NCI-H1417 treated with DMSO at 0.1 percent for 48 hours (cell line): ENCODE results near the gene SCYGR7.
"Not testable (repeated sequence)": the region's sequence is repeated elsewhere in the genome, so short reads cannot be mapped to it uniquely, and the experiment has no call there.

ENCODE experiments used
- DNase-seq: peaks from one replicate; lab custom pipeline; 2025; lab: John Stamatoyannopoulos, UW

SCYGR7 gene, protein sequence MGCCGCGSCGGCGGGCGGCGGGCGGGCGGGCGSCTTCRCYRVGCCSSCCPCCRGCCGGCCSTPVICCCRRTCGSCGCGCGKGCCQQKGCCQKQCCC

GRCh38 chr2:227728035-227728434 is at the start of gene SCYGR7:
TSS of gene SCYGR7 (plus strand) at chr2:227728335. CDS start at chr2:227728335, 0 bp downstream.
- no peak for DNase-seq

DNA sequence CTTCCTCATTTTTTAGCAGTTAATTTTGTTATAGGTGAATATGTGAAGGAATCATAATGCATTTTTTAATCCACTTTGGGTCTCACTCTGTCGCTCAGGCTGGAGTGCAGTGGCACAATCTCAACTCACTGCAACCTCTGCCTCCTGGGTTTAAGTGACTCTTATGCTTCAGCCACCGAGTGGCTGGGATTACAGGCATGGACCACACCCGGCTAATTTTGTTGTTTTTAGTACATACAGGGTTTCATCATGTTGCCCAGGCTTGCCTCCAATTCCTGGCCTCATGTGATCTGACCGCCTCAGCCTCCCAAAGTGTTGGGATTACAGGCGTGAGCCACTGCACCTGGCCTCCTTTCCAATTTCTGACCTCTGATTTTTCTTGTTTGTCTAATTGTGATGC is 43.9 kb upstream of the SCYGR7 start:
- DNase-seq: no peak

DNA sequence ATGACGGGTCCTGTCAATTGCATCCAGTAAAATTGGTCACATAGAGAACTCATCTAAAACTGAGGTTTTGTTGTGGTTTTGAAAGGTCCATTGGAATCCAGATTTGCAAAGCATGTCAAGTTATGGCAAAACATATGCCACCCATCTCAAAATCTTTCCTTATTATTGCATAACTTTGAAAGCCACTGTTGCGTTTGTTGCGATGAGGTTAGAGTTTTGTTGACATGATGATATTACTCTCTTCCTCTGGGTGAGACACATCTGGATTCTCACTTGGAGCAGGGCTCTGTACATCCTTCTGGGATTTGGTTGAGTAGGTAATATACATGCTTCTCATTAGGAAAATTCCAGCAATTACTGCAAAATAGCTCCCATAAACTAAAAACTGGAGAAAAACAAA is 40.9 kb upstream of the SCYGR7 start:
- DNase-seq: no peak

- DNase-seq: no peak
These were observed 31.0 kb upstream of the SCYGR7 start for GRCh38 chr2:227696990-227697679.

DNA sequence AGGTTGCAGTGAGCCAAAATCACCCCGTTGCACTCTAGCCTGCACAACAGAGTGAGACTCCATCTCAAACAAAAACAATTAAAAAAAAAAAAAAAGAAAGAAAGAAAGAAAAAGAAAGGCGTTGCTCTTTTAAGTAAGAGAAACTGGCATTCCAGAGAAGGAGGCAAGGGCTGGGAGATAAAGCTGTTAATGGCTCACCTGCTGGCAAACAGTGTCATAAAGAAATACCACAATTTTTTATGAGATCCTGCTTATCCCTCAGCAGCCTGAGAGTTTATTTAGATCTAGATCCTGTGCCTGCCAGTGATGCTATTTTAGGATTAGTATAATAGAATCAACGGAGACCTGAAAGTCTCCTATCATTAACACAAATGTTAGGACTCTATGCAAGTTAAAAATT is 26.6 kb upstream of the SCYGR7 start:
- DNase-seq: no peak

DNA sequence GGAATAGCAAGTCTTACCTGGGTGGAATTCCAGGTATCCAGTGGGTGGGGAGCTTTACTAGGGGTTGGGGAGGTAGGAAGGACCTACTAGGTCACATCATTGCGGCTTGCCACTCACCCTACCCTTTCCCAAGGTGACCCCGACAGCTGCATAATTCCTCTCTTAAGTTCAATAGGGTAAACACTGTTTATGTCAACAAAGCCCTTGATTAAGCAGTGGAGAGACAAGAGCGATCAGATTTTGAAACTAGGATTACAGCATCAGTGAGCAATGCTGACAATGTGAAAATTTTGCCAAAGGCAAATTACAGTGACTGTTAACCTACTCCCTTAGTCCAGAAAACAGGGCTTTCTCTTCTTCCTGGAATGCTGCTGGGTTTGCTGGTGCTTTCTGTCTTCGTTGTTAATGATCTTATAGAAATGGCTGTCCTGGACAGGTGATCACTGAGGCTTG is 24.8 kb upstream of the SCYGR7 start:
- no peak for DNase-seq

DNA sequence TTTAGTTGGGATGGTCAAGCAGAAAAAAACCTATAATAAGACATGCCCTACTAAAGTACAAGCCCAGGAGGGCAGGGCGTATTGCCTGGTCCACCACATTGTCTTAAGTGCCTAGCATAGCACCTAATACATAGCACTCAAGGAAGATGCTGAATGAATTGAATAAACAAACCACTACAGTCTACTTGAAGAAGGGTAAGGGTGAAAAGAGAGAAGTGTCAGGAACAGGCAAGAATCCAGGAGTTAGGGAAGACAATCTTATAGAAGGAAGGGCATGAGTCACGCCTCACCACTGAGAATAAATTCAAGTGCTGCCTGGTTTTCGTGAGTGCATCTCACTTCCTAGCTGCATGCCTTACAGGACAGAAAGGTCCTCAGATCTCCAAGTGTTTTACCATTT is 24.2 kb upstream of the SCYGR7 start:
- no peak for DNase-seq

DNA sequence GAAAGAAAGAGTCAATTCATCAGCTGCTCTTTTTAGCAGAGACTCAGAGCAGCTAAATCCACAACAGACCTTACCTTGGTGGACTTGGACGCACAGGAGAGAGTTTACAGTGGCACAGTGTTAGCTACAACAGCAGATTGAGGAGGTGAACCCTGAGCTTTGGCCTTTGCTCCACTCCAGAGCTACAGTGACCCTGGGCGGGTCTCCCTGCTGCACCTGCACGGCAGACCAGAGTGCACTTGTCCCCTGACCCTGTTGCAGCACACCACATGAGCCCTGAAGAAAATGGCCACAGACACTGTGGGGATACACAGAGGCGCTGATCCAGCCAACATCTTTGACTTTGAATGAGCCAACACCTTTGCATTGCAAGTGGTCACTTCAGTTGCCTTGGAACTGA is 21.3 kb upstream of the SCYGR7 start:
- DNase-seq: no peak

GRCh38 chr2:227707390-227707789 is 20.7 kb upstream of the SCYGR7 start:
- DNase-seq: no peak

- DNase-seq: no peak
These were observed 17.1 kb upstream of the SCYGR7 start for GRCh38 chr2:227710986-227711385.

GRCh38 chr2:227713291-227713690 is 14.8 kb upstream of the SCYGR7 start:
- DNase-seq: no peak

DNA sequence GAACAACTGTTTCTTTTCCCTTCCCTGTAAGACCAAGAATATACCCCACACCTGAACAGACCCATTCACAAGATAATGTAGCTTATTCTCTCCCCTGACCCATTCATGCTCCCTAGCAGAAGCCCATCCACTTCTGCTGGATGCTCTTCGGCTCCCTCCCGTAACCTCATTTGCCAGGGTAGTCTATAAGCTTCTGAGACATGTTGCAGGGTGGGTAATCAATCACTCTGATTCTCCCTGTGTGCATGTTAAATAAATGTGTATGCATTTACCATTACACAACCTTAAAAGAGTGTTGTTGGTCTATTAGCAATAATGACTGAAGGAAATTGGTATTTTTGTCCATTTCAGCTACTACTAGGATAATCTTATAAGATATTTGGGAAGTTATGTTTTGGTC is 11.6 kb upstream of the SCYGR7 start:
- DNase-seq: no peak

DNA sequence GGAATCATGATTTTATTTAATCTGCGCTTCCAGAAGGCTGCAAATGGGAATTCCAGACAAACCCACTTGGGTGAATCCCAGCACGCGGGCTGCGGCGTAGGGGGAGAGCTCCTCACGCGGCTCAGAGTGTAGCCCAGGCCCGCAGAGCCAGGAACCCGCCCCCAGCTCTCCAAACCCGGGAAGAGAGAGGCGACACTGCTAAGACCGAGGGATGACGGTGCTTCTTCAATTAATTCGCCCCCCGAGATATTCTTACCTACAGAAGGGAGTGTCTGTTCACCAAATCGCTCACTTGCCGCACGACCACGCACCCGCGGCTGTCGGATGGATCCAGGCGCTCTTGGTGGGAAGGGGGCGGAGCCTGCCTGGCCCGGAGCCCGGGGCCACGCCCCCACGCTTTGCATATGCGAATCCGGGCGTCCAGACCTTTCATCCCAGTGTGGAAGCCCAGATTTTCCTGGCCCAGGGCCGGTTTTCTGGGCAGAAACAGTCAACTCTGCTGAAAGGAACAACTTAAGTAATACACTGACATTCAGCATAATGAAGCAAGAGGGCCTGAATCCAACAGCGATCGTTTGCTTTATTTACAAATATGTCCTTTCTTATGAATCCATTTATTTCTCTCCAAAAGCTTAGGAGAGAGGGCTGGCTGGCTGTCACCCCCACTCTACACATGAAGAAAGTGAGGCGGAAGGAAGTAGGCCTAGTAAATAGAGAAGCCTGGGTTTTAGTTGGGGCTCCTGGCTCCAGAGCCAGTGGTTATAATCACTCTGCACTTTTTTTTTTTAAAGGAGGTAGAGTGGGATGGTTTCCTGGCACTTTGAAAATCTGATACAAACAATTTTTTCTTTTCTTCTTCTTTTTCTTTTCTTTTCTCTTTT is 10.2 kb upstream of the SCYGR7 start, which contains the start of gene SLC19A3:
Gene SLC19A3, minus strand, starts transcription at position 342 of the 881 bp plus-strand sequence. CDS start 15,710 bp downstream, outside the sequence.
- no peak for DNase-seq

- DNase-seq: no peak
These were observed 8.5 kb upstream of the SCYGR7 start for GRCh38 chr2:227719641-227720040.

- no peak for DNase-seq
These were observed 7.5 kb upstream of the SCYGR7 start for GRCh38 chr2:227720680-227721079.

DNA sequence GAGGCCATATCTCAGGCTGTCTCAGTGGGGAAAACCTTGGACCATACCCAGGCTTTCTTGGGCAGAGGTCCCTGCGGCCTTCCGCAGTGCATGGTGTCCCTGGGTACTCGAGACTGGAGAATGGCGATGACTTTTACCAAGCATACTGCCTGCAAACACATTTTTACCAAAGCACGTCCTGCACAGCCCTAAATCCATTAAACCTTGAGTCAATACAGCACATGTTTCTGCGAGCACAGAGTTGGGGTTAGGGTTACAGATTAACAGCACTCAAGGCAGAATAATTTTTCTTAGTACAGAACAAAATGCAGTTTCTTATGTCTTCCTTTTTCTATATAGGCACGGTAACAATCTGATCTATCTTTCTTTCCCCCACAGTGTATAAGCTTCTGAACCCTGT is 5.3 kb upstream of the SCYGR7 start:
- DNase-seq: not testable (repeated sequence)

- no peak for DNase-seq
These were observed 3.6 kb upstream of the SCYGR7 start, which contains the start of gene SCYGR6 for GRCh38 chr2:227724394-227725039. TSS of gene SCYGR6 (minus strand) at chr2:227724757. CDS start at chr2:227724757, 0 bp downstream.

DNA sequence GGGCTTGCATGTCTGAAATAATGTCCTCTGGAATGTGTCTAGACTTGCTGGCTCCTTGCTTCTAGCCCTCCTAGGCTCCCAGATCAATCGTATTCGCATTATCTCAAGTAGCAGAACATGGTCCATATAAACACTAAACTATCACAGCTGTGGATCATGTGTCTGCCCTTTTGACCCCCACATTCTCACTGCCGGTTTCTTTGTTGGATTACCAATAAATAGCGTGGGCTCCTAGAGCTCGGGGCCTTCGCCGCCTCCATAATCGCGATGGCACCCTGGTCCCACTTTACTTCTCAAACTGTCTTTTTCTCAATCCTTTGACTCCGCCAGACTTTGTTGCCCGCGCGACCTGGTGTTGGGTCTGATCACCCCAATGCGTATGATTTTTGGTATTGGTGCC is 11.2 kb downstream of the SCYGR7 start:
- DNase-seq: no peak

DNA sequence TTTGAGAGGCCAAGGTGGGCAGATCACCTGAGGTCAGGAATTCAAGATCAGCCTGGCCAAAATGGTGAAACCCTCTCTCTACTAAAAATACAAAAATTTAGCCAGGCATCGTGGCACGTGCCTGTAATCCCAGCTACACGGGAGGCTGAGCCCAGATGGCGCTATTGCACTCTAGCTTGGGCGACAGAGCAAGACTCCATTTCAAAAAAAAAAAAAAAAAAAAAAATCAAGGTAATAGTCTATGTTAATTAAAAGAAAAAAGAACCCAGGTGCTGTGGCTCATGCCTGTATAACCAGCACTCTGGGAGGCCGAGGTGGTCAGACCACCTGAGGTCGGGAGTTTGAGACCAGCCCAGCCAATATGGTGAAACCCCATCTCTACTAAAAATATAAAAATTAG is 12.6 kb downstream of the SCYGR7 start:
- not testable (repeated sequence) for DNase-seq

DNA sequence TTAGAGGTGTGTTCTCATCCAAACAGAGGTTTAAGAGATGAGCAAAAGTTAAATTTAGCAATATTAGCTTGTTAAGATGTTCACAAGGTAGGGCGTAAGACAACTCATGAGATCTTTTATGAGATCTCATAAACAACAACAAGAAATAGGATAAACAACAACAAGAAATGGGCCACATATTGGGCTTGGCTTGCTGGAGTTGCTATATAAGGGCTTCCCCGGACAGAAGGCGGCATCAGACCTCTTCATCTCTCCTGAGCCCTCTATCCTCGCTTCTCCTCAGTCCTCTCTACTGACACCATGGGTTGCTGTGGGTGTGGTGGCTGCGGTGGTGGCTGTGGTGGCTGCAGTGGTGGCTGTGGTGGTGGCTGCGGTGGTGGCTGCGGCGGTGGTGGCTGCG is 17.5 kb downstream of the SCYGR7 start, which contains the start of gene SCYGR8:
Gene SCYGR8, plus strand, starts transcription at position 301 of the 400 bp plus-strand sequence. Its CDS starts 0 bp downstream, at position 301.
- DNase-seq: no peak

GRCh38 chr2:227748079-227748478 is 19.9 kb downstream of the SCYGR7 start:
- DNase-seq: no peak

DNA sequence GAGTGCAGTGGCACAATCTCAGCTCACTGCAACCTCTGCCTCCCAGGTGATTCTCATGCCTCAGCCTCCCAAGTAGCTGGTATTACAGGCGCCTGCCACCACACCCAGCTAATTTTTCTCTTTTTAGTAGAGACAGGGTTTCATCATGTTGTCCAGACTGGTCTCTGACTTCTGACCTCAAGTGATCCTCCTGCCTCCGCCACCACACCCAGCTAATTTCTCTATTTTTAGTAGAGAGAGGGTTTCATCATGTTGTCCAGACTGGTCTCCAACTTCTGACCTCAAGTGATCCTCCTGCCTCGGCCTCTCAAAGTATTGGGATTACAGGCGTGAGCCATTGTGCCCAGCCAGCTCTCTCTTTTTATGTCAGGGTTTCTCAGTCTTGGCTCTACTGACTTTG is 28.1 kb downstream of the SCYGR7 start:
- DNase-seq: not testable (repeated sequence)
